Endothelial cell of umbilical vein (primary cell): Measurements from ENCODE around the gene TMEM174.
"Not testable (repeated sequence)": the region's sequence is repeated elsewhere in the genome, so short reads cannot be mapped to it uniquely, and the experiment has no call there.

Source experiments
- CTCF ChIP-seq, 2 donors: IDR thresholded peaks; 1 replicate in 1 of 2; 2 replicates in 1 of 2; pipeline ENCODE4 v1.5.1; 2011; ENCODE audit warnings: low read length in 2 of 2, mild to moderate bottlenecking in 2 of 2, moderate library complexity in 2 of 2, control low read depth in 1 of 2, inconsistent platforms in 1 of 2, low read depth in 1 of 2; ENCODE audit not compliant: insufficient read depth in 1 of 2; ENCODE audit errors: extremely low read depth in 1 of 2
- EZH2 ChIP-seq: IDR thresholded peaks from 2 replicates; pipeline ENCODE4 v1.6.1; 2012; ENCODE audit warnings: borderline replicate concordance, low read depth, mild to moderate bottlenecking, moderate library complexity, low read length, inconsistent platforms; ENCODE audit not compliant: severe bottlenecking
- JUN ChIP-seq: IDR thresholded peaks from 2 replicates; pipeline ENCODE4 v1.6.1; 2011; ENCODE audit warnings: borderline replicate concordance, low read depth; ENCODE audit not compliant: insufficient read length, insufficient read depth
- POLR2A ChIP-seq: IDR thresholded peaks from 2 replicates; pipeline ENCODE4 v1.6.1; 2012; ENCODE audit warnings: low read depth, mild to moderate bottlenecking, control low read depth, low read length

- TF ChIP-seq CTCF (IDR thresholded peaks at IDR 0.05; ENCODE audit: extremely low read depth in 1 of 2, insufficient read depth in 1 of 2, low read depth in 1 of 2, low read length in 2 of 2); POLR2A; EZH2; JUN: not testable (repeated sequence)
Observed at GRCh38 chr5:73212693-73213092, 39.7 kb downstream of the TMEM174 start.
